Subcutaneous adipose tissue (tissue), 4 donors: ENCODE measurements around the gene ROPN1. TPM values are rescaled to one million over a fixed set of nuclear protein-coding genes. Genes with fewer than 3 reads are reported as not detected.

ENCODE experiments used
- CTCF ChIP-seq: fragments of 450-650 bp; IDR thresholded peaks from one replicate; pipeline ENCODE4 v1.5.1; 2016; ENCODE audit warnings: low read depth, mild to moderate bottlenecking, control low read depth, antibody characterized with exemption, moderate library complexity
- total RNA-seq, 4 donors: library from RNA; depleted of rRNA; stranded (reverse); fragments of >200 nt; gene quantifications; one replicate each; pipeline ENCODE4 v1.1.0, GENCODE V29; 2016

The ROPN1 gene
- total RNA-seq, 4 donors from 2014 or later = not detected

DNA sequence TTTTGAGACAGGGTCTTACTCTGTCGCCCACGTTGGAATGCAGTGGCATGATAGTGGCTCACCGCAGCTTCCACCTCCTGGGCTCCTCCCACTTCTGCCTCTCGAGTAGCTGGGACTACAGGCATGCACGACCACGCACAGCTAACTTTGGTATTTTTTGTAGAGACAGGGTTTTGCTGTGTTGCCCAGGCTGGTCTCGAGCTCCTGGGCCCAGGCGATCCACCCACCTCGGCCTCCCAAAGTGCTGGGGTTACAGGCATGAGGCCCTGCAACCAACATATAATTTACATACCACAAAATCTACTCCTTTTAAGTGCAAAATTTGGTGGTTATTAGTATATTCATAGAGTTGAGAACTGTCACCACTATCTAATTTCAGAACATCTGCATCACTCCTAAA is 62.6 kb downstream of the ROPN1 start:
- TF ChIP-seq CTCF = no peak

DNA sequence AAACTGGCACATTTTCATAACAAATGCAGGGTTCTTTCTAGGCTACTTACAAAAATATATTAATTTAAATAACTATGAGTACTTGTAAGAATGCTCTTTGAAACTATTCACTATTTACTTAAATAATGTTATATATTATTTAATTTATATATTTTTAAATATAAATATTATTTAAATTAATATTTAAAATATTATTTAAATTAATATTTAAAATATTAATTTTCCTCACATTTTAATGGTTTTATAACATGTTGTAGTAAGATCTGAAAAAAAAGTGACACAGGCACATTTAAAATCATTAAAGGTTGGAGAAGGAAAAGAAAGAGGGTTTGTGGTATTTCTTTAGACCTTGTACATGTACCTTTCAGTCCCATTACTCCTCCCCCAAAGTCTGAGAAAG is 65.5 kb downstream of the ROPN1 start:
- no peak for TF ChIP-seq CTCF

DNA sequence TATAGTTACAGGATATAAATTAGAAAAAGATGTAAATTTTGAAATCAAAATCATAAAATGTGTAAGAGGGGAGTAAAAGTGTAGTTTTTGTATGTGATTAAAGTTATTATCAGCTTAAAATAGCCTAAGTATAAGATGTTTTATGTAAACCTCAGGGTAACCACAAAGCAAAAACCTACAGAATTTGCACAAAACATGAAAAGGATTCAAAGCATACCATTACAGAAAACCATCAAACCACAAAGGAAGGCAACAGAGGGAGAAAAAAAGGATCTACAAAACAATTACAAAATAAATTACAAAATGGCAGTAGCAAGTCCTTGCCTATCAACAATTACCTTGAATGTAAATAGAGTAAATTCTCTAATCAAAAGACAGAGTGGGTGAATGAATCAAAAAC is 71.1 kb downstream of the ROPN1 start:
- no peak for TF ChIP-seq CTCF

GRCh38 chr3:123920383-123920782 is 71.5 kb downstream of the ROPN1 start:
- TF ChIP-seq CTCF = no peak

DNA sequence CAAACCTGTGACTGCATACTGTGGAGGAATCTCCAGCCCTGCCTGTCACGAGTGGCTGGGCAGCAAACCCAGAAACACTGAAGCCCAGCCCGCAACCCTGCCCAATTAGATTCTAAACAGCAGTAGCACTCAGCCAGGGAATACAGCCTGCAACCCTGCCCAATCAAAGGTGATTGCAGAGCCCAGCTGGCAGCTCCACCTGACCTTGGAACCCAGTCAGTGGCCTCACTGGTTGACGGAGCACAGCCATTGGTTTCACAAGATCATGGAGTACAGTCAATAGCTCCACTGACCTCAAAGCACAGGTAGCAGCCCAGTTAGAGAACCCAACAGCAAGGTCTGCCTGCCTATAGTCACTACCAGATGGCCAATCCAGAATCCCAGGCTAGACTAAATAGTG is 72.6 kb downstream of the ROPN1 start:
- TF ChIP-seq CTCF = no peak

Other genes with a start within 250 kb of the ROPN1 start
- 100 to 1,000 TPM in 1 of 4 donors, 10 to 100 TPM in 3; 28.2 to 113 (median 58.3) TPM for gene MYLK, start 107.8 kb downstream of the ROPN1 start, total RNA-seq
- 10 to 100 TPM; 29.8 to 49.0 (median 39.6) TPM for gene CCDC14, start 30.9 kb downstream of the ROPN1 start, total RNA-seq
- 100 to 1,000 TPM in 1 of 4 donors, 10 to 100 TPM in 3; 35.2 to 158 (median 48.4) TPM for gene KALRN, start 41.2 kb upstream of the ROPN1 start, total RNA-seq